HG02884 (cell line): ENCODE measurements around the gene ENOX2.

Source experiments
- ATAC-seq: cut with Tn5 transposase; IDR thresholded peaks from one replicate; pipeline ENCODE4 v1.9.1; 2021; ENCODE audit warnings: mild to moderate bottlenecking, moderate library complexity; ENCODE audit not compliant: unreplicated experiment

The ENOX2 gene

DNA sequence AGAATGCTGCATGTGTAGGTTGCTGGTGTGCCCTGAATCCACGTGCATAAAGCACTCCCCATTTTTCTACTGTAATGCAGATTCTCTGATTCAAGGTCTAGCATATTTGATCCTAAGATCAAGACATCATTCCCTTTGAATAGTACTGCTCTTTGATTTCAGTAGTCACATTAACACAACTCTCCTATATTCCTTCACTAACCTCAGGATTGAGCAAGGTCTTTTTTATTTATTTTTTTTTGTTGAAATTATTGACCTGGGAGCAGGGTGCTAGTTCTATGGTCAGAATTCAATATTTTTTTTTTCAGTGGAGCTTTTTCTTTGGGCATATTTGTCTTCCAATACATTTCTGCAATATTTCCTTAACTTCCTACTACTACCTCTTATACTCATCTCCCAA lies 255.5 kb downstream of the ENOX2 start:
- ATAC-seq: no peak

DNA sequence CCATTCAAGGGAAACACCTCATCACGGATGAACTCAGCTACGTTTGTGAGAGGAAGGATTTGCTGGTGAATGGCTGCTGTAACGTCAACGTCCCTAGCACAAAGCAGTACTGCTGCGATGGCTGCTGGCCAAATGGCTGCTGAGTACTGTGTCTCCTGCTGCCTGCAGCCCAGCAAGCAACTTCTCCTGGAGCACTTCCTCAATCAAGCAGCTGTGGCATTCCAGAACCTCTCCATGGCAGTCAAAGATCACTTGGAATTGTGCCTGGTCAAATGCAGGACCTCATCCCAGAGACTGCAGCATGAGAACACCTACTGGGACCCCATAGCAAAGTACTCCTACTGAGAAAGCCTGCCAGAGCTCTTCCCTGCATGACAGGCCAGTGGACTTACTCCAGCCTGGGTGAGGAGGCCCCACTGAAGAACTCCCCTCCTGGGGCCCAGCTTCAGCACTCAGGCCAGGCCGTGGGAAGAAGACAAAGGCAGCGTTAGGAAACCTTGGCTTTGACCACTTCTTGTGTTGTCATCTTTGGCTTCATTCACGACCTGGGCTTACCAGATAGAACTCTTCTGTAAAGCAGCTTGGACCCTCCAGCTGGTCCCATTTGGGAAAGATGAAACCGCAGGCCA lies 256.9 kb downstream of the ENOX2 start:
- ATAC-seq: no peak

GRCh38 chrX:130637591-130637990 lies 265.4 kb downstream of the ENOX2 start:
- ATAC-seq: no peak

- no peak for ATAC-seq
Observed at GRCh38 chrX:130636277-130636676, 266.7 kb downstream of the ENOX2 start.

DNA sequence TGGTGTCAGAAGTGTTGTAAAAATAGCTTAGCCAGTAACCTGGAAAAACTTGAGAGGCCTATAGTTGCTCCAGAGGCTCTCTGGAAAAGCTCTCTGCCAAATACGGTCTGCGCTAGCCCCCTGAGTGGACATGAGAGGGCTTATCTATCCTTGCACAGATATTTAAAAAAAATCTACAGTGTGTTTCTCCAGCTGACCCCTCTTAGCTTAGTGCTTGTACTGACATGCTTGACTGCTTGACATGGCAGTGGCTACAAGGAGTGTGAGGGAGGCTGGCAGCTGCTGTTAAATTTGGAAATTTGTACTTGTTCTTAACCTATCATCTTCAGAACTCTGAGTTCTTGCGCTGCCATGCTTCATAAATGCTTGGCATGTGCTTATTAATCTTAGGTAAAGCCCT lies 272.0 kb downstream of the ENOX2 start:
- ATAC-seq: no peak

GRCh38 chrX:130628516-130628915 lies 274.5 kb downstream of the ENOX2 start:
- no peak for ATAC-seq

GRCh38 chrX:130626521-130626920 lies 276.5 kb downstream of the ENOX2 start:
- no peak for ATAC-seq

DNA sequence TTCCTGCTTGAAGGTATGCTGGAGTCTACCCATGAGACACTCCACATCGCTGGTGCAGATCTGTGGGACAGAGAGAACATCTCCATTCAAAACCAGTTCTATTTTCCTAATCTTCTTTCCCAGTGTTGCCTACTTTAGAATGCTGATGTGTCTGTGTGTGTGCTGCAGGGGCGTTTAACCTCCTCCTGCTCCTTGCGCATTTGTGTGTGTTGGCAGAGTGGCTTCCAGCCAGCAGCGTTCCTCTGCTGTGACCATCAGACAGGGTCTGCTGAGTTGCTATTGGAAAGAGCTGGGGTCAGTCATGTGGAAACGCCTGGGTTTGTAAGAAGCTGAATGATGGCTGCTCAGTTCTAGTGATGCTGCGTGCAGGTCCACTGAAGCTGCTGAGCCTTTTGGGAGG lies 277.6 kb downstream of the ENOX2 start:
- no peak for ATAC-seq

DNA sequence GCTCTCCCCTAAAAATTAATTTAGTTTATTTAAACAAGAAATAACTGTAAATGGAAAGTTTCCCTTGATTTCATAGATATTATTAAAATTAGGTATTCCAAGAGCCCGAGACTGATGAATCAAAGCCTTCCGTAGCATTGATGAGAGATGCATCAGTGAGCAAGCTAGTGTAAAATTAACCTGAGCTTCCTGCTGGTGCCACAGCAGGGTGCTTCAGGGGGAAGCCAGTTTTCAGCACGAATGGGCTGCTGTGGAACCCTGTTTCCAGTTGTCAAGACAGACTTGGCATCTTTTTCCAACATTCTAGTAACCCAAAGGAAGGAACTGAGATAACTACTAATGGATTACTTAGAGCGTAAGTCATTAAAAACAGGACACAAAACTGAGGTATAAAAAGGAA lies 279.5 kb downstream of the ENOX2 start:
- ATAC-seq: no peak

DNA sequence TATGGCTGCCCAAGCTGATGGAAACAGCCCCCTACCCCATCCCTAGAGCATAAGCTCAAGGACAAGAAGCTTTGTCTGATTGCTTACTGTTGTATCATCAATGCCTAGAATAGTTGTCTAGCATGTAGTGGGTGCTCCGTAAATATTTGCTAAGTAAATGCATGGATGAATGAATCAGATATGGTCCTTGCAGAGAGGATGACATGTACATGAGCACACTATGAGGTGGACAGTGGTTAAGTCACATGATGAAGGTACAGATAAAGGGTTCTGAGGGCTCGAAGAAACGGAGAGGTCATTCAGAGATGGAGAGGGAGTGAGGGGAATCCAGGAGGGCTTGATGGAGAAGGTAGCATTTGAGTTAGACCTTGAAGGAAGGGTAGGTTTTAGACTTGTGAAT lies 287.1 kb downstream of the ENOX2 start:
- no peak for ATAC-seq

DNA sequence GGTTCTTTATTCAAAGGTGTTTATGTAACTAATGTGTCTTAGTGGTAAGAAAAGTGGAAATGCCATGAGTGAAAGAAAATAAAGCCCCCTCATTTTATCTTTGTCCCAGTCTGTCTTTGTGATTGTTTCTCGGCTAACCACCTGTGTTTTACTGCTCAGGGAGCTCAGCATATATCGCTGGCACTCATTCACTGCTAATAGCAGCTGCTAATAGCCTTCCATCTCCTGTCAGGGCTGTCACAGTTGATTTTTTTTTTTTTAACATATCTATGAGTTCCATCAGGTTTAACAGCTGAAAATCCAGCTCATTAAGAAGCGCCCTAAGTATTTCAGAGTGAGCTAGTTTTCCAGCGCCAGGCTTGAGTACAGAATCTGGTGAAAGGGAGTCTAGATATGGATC lies 295.6 kb downstream of the ENOX2 start:
- ATAC-seq: no peak

DNA sequence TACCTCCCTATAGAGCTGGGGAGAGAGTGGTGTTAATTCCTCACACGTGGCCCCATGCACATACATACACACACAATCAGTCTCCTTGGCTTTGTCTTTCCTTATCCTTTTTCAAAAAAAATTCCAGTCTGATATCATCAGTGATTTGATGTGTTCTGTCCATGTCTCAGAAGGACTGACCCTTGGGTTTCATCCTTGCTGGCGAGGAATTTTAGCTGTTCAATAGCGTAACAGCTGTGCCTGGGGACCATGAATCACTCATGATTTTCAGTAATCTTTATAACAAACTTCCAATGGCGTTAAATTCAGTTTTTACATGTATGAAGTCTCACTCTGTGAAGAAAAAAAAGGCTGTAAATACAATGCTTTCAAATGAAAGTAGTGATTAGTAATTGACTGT lies 296.6 kb downstream of the ENOX2 start:
- ATAC-seq: no peak

GRCh38 chrX:130604882-130605281 lies 298.1 kb downstream of the ENOX2 start:
- ATAC-seq: no peak

DNA sequence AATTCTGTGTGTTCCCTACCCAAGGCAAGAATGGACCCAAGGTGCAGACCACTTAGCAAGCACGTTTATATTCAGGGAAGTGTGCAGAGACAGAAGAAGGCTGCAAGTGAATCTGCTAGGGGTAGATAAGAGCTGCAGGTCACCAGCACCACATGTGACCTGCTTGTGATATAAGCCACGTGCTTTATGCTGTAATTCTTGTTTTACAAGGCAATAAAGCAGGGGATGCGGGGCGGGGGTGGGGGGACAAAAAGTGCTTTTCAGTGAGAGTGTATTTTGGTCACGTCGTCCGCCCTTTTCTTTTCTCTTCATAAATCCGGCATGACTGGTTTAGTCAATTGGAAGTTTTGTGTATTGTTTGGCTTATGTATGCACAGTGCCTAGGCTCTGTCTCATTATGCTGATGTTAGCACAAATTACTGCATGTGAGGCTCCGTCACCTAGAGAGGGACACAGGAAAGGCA lies 308.5 kb downstream of the ENOX2 start:
- ATAC-seq: no peak

GRCh38 chrX:130593911-130594310 lies 309.1 kb downstream of the ENOX2 start:
- ATAC-seq: no peak

GRCh38 chrX:130592204-130592603 lies 310.8 kb downstream of the ENOX2 start:
- no peak for ATAC-seq

- no peak for ATAC-seq
Observed at GRCh38 chrX:130578906-130579305, 324.1 kb downstream of the ENOX2 start.

GRCh38 chrX:130577431-130577830 lies 325.6 kb downstream of the ENOX2 start:
- ATAC-seq: no peak

DNA sequence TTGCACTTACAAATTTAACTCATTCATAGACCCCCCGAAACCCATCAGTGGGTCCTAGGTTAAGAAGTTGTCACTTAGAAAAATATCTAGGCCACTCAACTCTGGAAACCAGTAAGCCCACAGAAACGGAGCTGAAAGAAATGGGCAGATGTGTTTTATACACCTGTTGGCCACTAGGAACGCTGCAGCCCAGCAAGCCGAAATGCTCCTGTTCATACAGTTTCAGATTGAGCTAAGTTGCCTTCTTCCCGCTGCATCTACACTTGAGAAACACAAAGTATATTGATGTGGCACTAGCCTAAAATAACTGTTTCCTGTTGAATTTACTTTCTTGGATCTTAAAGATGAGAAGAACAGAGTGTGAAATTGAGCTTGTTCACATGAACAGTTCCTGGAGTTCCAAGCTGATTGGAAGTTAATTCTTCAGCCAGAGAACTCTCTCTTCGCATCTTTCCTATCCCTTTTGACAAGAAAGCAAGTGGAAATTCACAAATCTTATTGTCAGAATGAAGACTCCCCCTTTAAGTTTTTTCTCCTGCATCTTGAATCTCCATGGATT lies 327.1 kb downstream of the ENOX2 start:
- no peak for ATAC-seq
